H1 (cell line): ENCODE measurements around the gene TAMALIN. TPM values are rescaled to one million over a fixed set of nuclear protein-coding genes. Genes with fewer than 3 reads are reported as not detected.

ENCODE experiments used
- CREB1 ChIP-seq: IDR thresholded peaks from 2 replicates; pipeline ENCODE4 v1.6.1; 2012; ENCODE audit warnings: inconsistent platforms
- JUN ChIP-seq: IDR thresholded peaks from 2 replicates; pipeline ENCODE4 v1.6.1; 2011; ENCODE audit warnings: low read depth, mild to moderate bottlenecking, improper control_type of control experiment, low read length
- KDM4A ChIP-seq: IDR thresholded peaks from one replicate; pipeline ENCODE4 v1.7.1; 2012; ENCODE audit warnings: low read depth, mild to moderate bottlenecking, moderate library complexity, low read length, inconsistent platforms; ENCODE audit not compliant: severe bottlenecking
- SAP30 ChIP-seq: fragments of 300-600 bp; sonication (generic); IDR thresholded peaks from 2 replicates; pipeline ENCODE4 v1.7.1; 2012; ENCODE audit warnings: low read length, moderate library complexity, mild to moderate bottlenecking, inconsistent platforms; ENCODE audit not compliant: insufficient read depth, insufficient replicate concordance
- SP4 ChIP-seq: IDR thresholded peaks from 2 replicates; pipeline ENCODE4 v1.6.1; 2012; ENCODE audit warnings: low read length, inconsistent platforms
- polyA plus RNA-seq, 7 experiments: library from polyadenylated mRNA; depleted of rRNA in 3 of 7; stranded (reverse) in 5 of 7; unstranded in 2 of 7; fragments of >200 nt in 5 of 7; fragments of 200-250 nt in 2 of 7; gene quantifications; 1 replicate in 5 of 7; 2 replicates in 1 of 7; 4 replicates in 1 of 7; pipeline versions ENCODE4 v1.2.1 to v1.2.3, GENCODE V29; 2011 to 2013; ENCODE audit warnings: missing spikeins in 2 of 7, mixed read lengths in 2 of 7
- total RNA-seq: library from RNA; stranded (reverse); fragmentation: NEBNext Ultra II Directional; extraction: Animal tissue kit (Norgen Biotek cat#: 25700); gene quantifications from 2 replicates; pipeline ENCODE4 v1.2.1, GENCODE V29; 2021
- TF ChIP-seq, protein P1 (sequence below): IDR thresholded peaks from 2 replicates; pipeline ENCODE4 v1.6.1; 2012; ENCODE audit warnings: inconsistent platforms

Gene TAMALIN
- total and polyA plus RNA-seq, 2 of the 8 experiments (the other 6 are each of a cell fraction or from before 2014, with no cell fraction given): 2.6 to 4.9 TPM

DNA sequence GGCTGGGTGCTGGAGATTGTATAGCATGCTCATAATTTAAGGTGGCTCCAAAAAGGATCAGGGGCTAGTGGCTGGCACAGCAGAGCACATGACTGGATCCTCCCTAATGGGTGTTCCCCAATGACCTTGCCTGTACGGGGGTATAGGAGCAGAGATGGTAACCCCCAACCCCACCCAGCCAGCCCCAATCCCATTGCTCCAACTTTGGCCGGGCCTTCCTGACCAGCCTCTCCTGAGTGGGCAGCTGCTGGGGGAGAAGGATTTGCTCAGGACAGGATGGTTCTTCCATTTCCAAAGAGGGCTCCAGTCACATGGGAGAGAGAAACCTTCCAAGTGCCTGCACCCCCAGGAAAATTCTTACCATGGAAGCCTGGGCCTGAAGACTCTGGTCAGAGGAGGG, 29.2 kb downstream of the TAMALIN start (continued):
- TF ChIP-seq JUN (no peak), KDM4A (no peak), SP4 (no peak), SAP30 (no peak), CREB1 (no peak)
- TF ChIP-seq, protein P1, sequence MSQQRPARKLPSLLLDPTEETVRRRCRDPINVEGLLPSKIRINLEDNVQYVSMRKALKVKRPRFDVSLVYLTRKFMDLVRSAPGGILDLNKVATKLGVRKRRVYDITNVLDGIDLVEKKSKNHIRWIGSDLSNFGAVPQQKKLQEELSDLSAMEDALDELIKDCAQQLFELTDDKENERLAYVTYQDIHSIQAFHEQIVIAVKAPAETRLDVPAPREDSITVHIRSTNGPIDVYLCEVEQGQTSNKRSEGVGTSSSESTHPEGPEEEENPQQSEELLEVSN: no peak
